Esophagus muscularis mucosa (tissue), 4 donors: Measurements from ENCODE around the gene CDH4. TPM values are rescaled to one million over a fixed set of nuclear protein-coding genes. Genes with fewer than 3 reads are reported as not detected.

Experiments used
- DNase-seq: peaks from one replicate; pipeline ENCODE4 v3.0.0-alpha.2; 2017; ENCODE audit errors: extremely low spot score
- H3K27ac ChIP-seq, 4 donors: fragments of 200-600 bp; sonication (generic); replicated peaks in 1 of 4; 1 replicate in 3 of 4; 2 replicates in 1 of 4; pipeline ENCODE4 v1.5.1; 2016 to 2019; ENCODE audit warnings: mild to moderate bottlenecking in 1 of 4
- H3K27me3 ChIP-seq, 4 donors: fragments of 200-600 bp; sonication (generic); one replicate each; pipeline versions ENCODE4 v1.5.1 to v1.6.0; 2016 to 2019
- H3K36me3 ChIP-seq, 4 donors: fragments of 200-600 bp; sonication (generic); one replicate each; pipeline ENCODE4 v1.5.1; 2016 to 2019
- H3K4me1 ChIP-seq, 4 donors: fragments of 200-600 bp; sonication (generic); one replicate each; pipeline ENCODE4 v1.5.1; 2016 to 2019
- H3K4me3 ChIP-seq, 4 donors: fragments of 200-600 bp; sonication (generic); 1 replicate in 2 of 4; 2 replicates in 2 of 4; pipeline ENCODE4 v1.5.1; 2016 to 2019; ENCODE audit warnings: mild to moderate bottlenecking in 4 of 4, moderate library complexity in 1 of 4
- H3K9me3 ChIP-seq, 4 donors: fragments of 200-600 bp; sonication (generic); 1 replicate in 3 of 4; 2 replicates in 1 of 4; pipeline ENCODE4 v1.5.1; 2016 to 2019
- EP300 ChIP-seq: sonication (generic); formaldehyde crosslinking; IDR thresholded peaks from one replicate; pipeline ENCODE4 v1.6.1; 2017; ENCODE audit warnings: antibody characterized with exemption
- POLR2A ChIP-seq: fragments of 450-650 bp; IDR thresholded peaks from one replicate; pipeline ENCODE4 v1.6.1; 2017; ENCODE audit warnings: antibody characterized with exemption, moderate library complexity, mild to moderate bottlenecking, low read depth
- POLR2AphosphoS5 ChIP-seq, 2 donors: sonication (generic); formaldehyde crosslinking; IDR thresholded peaks; one replicate each; pipeline ENCODE4 v1.6.1; 2017; ENCODE audit warnings: antibody characterized with exemption in 2 of 2
- WGBS: methylation state at CpG from one replicate; pipeline ENCODE4 v1.1.5; 2018; 5-methylcytosine and 5-hydroxymethylcytosine counted together
- intact Hi-C: fragments of 100-400 bp; cut with DNase I; formaldehyde crosslinking; loops from one replicate; pipeline ENCODE4 v1.15.1; 2023
- total RNA-seq, 4 donors: library from RNA; depleted of rRNA; stranded (reverse); fragments of >200 nt; gene quantifications; one replicate each; pipeline versions ENCODE4 v1.1.0 to v1.2.1, GENCODE V29; 2016
- TF ChIP-seq, protein P1 (sequence below), 3 experiments: fragments of 200-600 bp in 2 of 3; fragments of 450-650 bp in 1 of 3; sonication (generic) in 2 of 3; IDR thresholded peaks; one replicate each; pipeline ENCODE4 v1.5.1; 2017 to 2019; ENCODE audit warnings: antibody characterized with exemption in 3 of 3, mild to moderate bottlenecking in 2 of 3, moderate library complexity in 1 of 3

CDH4 gene
- total RNA-seq, 4 donors from 2014 or later, result 0.42 to 1.3 (median 0.48) TPM

DNA sequence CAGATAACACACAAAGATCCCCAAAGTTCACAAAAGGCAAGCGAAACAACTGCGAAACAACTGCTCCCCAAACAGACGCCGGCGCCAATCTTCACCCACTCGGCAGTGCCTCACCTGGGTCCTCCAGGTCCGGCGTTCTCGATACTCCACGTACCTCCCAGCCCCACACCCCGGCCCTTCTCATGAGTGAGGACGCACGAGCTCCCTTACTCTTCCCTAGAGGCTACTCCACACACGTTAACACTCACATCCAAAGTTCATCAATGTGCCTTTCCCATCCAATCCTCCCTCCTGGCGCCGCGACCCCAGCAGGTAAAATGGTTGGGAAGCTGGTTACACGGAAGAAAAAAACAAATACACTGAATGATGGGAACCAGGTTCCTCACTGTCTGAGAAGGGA lies 736.6 kb downstream of the CDH4 start:
- DNase-seq, result no peak
- Histone ChIP-seq H3K9me3 (peaks cover 0 to 20% (median 17%) of the 10 kb centered on the region in 4 donors), H3K4me1 (no peaks in the 10 kb centered on the region), H3K27ac (no peak overlapping the region), H3K4me3 (no peak overlapping the region), H3K36me3 (peaks cover 45 to 91% (median 67%) of the 10 kb centered on the region in 4 donors), H3K27me3 (no peaks in the 10 kb centered on the region)
- intact Hi-C loops, result no loop called here
- TF ChIP-seq POLR2AphosphoS5 (IDR thresholded peaks at IDR 0.05) (no peak), EP300 (no peak)
- TF ChIP-seq, protein P1, sequence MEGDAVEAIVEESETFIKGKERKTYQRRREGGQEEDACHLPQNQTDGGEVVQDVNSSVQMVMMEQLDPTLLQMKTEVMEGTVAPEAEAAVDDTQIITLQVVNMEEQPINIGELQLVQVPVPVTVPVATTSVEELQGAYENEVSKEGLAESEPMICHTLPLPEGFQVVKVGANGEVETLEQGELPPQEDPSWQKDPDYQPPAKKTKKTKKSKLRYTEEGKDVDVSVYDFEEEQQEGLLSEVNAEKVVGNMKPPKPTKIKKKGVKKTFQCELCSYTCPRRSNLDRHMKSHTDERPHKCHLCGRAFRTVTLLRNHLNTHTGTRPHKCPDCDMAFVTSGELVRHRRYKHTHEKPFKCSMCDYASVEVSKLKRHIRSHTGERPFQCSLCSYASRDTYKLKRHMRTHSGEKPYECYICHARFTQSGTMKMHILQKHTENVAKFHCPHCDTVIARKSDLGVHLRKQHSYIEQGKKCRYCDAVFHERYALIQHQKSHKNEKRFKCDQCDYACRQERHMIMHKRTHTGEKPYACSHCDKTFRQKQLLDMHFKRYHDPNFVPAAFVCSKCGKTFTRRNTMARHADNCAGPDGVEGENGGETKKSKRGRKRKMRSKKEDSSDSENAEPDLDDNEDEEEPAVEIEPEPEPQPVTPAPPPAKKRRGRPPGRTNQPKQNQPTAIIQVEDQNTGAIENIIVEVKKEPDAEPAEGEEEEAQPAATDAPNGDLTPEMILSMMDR (IDR thresholded peaks at IDR 0.05), result no peak
- WGBS, result 93% methylated on average over 18 of the region's 18 CpGs

DNA sequence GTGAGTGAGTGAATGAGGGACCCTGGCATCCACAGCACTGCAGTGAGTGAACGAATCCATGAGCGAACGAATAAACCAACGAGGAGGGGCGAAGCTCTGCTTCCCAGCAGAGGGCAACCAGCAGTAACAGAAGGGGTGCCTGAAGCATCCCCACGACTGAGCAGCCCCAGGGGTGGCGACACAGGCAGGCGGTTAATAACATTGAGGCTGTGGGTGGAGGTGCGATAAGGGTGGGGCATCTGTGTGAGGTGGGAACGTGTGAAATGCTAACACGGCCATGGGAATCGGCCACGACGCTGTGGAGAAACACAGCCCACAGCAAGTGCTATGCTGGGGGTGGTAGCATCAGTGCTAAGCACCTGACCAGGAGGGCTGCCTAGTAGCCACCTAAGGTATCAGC lies 737.7 kb downstream of the CDH4 start:
- Histone ChIP-seq H3K36me3 (peaks cover 54 to 91% (median 70%) of the 10 kb centered on the region in 4 donors), H3K4me3 (no peak overlapping the region), H3K27me3 (no peaks in the 10 kb centered on the region), H3K27ac (no peak overlapping the region), H3K4me1 (no peaks in the 10 kb centered on the region), H3K9me3 (peaks cover 0 to 20% (median 17%) of the 10 kb centered on the region in 4 donors)
- WGBS, result 84% methylated on average over 14 of the region's 14 CpGs
- intact Hi-C loops, result no loop called here
- DNase-seq, result no peak
- TF ChIP-seq POLR2A (no peak), POLR2AphosphoS5 (IDR thresholded peaks at IDR 0.05) (no peak), EP300 (no peak)
- TF ChIP-seq, protein P1 (IDR thresholded peaks at IDR 0.05), result no peak
